HL-60/S4 (cell line): Measurements from ENCODE around the gene HRH1.
"Not testable (repeated sequence)": the region's sequence is repeated elsewhere in the genome, so short reads cannot be mapped to it uniquely, and the experiment has no call there.

ENCODE experiments used
- in situ Hi-C: fragments of 300-500 bp; cut with MboI; formaldehyde crosslinking; loops from 2 replicates; pipeline ENCODE4 v1.14.3; 2022; ENCODE audit warnings: low sequenced_read_pairs

Gene HRH1

DNA sequence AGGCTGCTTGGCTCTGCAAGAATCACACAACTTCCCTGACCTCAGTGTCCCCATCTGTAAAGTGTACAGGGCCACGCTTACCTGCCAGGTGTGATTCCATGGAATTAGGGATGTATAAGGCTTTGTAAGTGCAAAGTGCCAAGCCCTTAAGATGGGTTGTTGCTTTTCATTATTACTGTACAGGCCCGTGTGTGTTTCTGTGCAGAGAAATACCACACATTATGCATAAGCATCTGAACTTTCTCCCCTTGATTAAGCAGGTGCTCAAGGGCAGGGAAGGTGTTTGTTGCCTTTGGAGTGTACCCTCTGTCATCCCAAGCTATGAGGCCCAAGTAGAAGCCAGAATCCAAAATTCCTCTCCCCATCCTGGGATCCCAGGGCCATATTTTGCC lies 13.6 kb upstream of the HRH1 start:
- in situ Hi-C loops, result no loop called here

DNA sequence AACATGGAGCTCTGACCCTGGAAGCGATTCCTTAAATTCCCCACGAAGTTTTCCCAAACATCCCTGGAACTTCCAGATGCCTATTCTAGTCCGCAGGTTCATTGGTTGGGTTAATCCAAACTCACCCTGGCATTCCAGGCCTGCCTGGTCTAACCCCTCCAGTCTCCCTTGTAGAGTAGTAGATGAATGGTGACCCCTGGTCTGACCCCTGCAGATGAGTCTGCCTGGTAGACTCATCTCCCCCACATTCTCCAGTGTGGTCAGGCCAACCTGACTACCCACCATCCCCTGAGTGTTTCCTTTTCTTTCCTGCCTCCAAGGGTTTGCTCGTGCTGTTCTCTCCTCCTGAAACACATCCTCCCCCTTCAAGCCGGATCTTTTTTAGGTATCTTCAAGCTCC lies 10.8 kb upstream of the HRH1 start:
- in situ Hi-C loops, result no loop called here

DNA sequence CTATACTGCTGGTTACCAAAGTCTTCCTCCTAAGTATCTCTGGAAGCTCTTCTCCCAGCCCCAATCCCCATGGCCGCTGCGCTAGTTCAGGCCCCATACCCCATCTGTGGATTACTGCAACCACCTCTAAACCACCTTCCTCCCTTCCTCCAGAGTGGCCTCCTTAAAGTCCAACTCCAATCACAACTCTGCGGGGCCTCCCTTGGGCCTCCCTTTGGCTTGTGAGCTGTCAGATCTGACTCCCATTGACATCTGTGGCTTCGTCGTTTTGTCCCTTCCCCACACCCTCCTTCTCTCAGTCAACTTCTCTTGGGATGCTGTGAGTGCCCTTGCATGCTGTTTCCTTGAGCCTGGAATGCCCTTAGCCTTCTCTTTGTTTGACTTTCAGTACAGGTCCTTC lies 9.3 kb upstream of the HRH1 start:
- in situ Hi-C loops, result no loop called here

DNA sequence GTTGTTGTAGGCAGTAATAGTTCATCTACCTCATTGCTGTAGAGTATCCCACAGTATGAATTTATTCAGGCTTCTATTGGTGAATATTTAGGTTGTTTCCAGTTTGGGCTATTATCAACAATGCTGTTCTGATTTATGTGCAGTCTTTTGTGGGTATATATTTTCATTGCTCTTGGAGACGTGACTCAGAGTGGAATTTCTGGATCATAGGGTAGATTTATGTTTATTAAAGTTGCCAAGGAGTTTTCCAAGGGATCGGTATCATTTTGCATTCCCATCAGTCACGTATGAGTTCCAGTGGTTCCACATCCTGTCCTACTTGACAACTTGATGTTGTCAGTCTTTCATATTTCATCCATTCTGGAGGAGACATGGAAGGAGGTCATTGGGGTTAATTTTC lies 8.4 kb upstream of the HRH1 start:
- in situ Hi-C loops, result no loop called here

DNA sequence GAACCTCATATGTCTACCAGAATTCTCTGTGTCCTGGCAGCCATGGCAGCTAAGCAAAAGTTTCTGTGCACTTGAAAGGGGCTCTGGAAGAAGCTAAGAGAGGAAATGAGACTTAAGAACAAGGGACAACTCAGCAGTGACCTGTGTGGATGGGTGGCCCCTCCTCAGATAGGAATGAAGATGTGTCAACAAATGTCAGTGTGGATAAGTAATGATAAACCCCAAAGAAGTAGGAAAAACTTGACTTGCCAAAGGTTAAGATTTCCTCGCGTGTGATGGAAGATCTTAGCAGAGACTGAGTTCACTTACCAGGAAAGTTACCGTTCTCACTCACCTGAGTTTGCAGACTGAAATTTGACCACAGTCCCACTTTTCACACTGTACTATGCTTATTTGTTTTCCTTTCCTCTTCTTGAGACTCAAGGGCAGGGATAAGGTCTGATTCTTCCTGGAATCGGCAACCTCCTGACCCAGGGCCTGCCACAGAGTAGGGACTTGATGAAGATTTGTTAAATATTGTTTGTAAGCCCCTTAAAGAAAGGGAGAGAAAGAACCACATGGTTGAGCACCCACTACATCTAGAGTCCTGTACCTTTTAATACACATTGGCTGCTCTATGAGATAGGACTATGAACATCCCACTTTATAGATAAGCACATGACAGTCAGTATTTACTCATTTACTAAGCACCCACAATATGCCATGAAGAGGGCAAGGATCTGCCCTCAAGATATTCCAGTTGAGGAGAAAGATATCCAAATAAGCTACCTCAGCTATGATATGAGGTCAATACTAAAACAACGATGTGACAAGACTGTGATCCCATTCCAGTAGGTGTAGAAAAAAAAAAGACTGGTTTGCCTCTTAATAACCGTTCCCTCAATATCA lies 7.3 kb upstream of the HRH1 start:
- in situ Hi-C loops, result no loop called here

DNA sequence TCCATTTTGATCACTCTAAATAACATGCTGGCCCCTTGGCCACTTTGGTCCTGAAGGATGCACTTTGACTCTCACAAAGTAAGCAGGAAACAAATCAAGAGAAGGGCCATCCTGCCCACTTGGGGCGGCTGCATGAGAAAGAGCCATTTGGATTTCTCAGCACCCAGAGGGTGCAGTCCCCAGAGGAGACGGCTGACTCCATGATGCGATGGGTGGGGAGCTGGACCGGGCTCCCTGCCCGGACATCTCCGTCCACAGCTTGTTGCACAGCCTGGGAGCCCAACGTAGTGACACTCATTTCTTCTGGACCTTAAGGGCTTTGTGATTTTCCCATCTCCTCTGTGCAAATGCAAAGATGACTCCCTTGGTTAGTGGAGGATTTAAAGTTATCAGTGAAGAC lies 4.0 kb upstream of the HRH1 start:
- in situ Hi-C loops, result no loop called here

DNA sequence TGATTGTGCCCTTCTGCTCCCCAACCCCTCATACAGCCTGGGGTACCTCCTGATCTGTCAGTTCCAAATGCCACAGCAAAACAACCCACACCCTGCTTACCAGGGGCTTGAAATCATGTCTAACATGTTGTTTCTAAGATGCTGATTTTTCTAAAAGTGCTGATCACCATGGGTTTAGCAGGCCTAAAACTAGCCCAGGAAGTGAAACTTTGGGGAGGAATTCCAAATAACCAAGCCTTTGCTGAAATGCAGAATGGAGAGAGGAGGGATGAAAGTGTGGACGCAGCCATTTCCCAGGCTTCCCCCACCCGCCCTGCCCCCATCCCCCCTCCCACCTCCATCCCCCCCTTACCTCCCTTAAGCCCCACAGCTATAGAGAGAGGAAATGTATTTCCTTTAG lies 2.0 kb upstream of the HRH1 start:
- in situ Hi-C loops, result no loop called here

DNA sequence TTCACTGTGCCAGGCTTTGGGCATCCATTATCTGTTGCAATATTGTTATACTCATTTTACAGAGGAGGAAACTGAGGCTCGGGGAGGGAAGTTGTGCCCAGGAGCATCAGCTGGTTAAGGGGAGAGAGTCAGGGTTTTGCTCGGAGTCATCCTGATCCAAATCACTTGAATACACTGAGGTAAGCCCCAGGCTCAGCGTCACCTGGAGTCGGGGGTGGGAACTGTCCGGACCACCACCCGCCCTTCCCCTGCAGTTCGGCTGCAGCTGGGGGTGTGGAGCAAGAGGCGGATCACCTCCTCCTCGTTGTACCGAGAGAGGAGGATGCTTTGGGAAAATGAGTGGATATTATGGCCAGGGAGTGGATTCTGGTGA lies 646 bp downstream of the HRH1 start:
- in situ Hi-C loops, result no loop called here

DNA sequence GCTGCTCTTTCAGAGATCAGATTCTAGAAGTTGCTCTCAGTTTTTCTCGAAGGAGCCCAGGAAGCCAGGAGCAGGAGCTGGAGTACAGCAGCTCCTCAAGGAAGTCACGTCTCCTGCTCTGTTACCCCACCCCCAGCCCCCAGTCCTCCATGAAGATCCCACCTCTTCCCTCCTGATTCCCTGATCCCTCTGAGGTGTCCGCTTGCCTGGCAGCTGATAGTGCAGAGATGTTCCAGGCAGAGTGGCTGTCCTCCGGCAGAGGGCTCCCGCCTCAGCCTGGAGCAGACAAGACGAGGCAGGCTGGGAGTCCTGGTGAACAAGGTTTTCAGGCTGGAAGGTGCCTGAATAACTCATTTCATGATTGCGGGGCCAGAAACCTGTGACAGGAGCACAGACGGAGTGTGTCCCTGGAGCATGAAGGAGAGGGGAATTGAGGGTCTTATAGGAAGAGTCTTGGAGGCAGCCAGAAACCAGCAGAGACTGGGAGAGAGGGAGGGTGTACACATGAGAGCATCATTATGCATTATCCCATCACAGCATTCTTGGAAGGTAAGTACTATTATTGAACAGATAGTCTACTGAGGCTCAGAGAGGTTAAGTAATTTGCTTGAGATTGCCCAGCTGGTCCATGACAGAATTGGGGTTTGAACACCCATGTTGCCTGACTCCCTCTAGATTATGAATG lies 1.2 kb downstream of the HRH1 start:
- in situ Hi-C loops, result no loop called here

DNA sequence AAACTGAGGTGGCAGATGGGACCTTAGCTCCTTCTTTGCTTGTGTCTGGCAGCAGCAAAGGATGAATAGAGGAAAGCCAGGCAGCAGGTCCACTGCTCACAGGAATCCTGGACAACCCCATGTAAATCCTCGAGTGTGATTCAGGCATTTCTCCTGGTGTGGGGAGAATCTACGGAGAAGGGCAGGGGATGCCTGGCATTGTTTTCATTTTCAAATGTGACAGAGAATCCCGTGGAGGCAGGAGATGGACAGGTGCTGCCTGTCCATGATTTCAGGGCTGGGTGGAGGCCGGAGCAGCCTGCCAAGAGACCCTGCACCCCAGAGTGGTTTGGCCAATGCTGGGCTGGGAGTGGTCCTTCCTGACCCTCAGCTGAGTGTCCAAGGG lies 1.7 kb downstream of the HRH1 start:
- in situ Hi-C loops, result no loop called here

DNA sequence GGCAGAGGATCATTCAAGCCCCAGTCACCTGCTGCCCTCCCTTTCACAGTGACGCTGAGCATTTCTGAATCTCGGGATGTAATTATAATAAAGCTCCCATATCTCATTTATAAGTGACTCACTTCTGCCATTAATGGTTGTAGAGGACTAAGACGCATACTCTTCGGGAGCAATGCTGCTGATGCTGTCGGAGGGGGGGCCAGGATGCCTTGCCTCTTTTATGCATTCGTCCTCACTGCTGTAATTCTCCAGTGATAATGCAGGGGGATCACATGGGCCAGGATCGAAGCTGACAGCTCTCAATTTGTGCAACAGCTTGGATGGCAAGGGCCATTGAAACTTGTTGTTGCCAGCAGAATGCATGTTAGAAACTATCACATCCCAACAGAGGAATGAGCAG lies 3.1 kb downstream of the HRH1 start:
- in situ Hi-C loops, result no loop called here

DNA sequence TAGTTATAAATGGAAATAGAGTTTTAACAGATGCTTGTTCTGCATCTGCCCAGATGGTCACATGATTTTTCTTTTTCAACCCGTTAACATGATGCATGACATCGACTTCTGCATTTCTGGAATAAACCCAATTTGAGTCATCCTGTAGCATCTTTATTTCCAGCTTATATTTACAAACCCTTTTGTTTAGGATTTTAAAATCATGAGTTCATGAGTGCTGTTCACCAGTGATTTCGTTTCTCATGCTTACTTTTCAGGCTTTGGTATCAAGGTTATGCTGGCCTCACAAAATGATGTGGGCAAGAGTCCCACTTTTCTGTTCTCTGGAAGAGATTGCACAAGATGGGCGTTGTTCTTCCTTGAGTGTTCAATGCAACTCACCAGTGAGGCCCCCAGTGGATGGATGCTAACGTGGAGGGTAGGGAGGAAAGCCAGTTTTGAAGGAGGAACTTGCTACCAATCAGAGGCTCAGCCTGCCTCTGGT lies 5.2 kb downstream of the HRH1 start:
- in situ Hi-C loops, result no loop called here

DNA sequence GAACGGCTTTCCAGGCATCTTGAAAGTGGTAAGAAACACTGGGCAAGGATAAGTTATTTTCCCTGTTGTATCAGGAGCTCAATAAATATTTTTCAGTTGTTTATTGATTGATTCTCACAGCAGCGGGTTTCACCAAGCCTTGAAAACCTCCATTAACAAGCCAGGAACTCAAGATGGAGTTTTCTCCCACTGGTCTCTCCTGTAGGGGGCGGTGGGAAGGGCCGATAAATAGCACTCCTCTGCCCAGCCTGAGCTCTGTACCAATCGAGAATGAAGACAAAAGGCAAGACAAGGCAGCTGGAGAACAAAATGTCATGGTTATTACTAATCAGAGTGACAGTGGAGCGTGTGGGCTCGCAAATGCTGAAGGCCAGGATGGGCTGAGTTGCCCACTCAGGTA lies 7.4 kb downstream of the HRH1 start:
- in situ Hi-C loops, result no loop called here

DNA sequence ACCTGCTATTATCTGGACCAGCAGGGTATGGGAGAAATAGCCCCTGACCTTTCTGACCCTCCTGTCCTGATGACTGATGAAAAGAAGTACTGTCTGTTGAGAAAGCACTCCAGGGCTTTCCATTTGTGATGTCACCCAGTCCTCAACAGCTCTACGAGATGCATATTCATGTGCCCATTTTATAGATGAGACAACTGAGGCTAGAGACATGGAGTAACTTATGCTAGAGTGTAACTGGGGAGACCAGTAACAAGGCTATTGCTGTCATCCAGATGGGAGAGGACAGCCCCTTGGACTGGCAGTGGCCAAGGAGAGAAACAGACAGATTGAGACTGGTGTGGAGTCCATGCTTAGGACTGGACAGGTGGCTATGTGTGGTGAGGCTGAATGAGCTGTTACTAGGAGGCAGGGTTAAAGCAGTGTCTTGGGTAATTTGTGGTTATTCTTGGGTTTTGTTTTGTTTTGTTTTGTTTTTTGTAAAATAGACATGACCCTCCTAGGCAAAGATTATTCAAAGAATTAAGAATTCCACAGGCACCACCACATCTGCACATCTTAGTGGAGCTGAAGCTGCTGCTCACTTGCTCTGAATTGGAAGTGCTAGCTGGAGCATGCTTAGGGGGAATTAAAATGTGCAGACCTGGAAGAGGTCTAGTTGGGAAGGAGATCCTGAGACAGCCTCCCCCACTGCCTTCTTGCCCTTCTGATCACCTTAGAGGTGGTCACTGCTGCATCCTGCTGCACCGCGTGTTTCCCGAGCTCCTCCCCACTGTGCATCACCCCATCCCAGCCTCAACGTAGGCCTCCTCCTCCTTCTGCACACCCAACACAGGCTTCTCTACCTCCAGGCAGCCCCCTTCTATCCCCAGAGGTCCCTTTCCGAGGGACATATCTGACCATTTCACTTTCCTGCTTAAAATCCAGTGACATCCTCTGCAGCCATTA lies 8.4 kb downstream of the HRH1 start:
- in situ Hi-C loops, result no loop called here

DNA sequence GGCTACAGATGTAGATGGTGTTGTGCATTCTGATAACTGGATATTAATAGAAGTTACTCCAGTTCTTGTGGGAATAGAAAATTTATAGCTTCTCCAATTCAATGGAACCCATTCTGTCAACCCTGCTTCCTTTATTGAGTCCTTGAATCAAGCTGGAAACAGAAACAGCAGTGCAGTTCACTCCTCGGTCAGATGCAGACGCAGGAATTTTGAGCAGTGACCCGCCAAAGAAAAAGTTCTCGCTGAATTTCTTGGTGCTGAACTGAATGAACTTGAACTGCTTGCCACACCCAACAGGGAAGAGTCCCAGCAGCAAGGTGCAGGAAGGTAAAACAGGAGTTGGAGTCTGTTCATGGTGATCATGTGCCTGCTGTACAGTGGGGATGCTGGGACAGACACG lies 10.3 kb downstream of the HRH1 start:
- in situ Hi-C loops, result no loop called here

DNA sequence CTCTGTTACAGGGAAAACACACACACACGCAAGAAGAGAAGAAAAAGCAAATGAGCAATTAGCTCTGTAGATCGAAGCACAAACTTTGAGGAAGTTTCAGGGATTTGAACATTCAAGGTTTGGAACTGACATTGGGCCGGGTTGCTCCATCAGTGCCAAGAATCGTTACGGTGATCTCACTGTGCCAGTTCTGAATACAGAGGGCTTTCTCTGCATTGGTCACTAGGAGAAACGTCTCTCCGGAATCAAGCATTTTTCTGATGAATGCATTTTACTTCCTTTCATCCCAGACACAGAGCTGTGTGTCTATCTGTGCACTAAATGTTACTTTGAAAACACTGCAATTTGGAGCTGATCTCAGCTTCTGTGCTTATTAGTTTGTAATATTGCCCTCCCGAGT lies 11.2 kb downstream of the HRH1 start:
- in situ Hi-C loops, result no loop called here

DNA sequence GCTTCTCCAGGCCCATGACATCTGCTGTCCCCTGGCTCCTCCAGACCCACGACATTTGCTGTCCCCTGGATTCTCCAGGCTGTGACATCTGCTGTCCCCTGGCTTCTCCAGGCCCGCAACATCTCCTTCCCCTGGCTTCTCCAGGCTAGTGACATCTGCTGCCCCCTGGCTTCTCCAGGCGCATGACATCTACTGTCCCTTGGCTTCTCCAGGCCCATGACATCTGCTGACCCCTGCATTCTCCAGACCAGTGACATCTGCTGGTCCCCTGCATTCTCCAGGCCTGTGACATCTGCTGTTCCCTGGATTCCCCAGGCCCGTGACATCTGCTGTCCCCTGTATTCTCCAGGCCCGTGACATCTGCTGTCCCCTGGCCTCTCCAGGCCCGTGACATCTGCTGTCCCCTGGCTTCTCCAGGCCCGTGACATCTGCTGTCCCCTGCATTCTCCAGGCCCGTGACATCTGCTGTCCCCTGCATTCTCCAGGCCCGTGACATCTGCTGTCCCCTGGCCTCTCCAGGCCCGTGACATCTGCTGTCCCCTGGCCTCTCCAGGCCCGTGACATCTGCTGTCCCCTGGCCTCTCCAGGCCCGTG lies 12.6 kb downstream of the HRH1 start:
- in situ Hi-C loops, result not testable (repeated sequence)

DNA sequence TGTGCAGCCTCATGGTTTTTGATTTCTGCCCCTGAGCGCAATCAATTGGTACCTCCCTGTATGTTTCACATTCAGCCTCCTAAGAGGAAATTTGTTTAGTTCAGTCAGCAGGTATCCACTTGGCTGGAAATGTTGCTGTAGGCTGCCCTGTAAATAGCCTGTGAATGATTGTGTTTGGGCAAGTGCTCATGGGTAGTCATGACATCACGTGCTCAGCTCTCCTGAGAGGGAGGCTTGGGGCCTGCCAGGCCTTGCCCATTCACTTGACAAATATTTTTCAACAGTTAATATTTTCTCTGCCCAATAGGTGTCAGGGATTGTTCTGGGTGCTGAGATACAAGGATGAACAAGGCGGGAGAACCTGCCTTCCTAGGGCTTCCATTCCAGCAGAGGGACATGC lies 13.3 kb downstream of the HRH1 start:
- in situ Hi-C loops, result no loop called here

DNA sequence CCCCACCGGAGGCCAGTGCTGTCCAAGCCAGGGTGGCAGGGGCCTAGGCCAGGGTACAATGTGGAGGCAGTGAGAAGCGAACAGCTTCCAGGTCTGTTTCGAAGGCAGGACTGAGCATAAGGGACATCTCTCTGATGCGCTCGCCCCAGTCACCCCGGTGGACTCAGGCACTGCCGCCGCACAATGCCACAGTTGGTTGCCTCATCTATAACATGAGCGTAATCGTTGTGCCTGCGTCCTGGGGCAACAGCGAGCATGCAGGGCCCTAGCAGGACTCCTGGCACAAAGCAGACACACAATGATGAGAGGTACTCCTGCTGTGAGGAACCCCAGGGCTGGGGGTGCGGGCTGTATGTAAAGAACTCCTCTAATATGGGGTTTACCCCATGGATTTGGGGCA lies 14.1 kb downstream of the HRH1 start:
- in situ Hi-C loops, result no loop called here

DNA sequence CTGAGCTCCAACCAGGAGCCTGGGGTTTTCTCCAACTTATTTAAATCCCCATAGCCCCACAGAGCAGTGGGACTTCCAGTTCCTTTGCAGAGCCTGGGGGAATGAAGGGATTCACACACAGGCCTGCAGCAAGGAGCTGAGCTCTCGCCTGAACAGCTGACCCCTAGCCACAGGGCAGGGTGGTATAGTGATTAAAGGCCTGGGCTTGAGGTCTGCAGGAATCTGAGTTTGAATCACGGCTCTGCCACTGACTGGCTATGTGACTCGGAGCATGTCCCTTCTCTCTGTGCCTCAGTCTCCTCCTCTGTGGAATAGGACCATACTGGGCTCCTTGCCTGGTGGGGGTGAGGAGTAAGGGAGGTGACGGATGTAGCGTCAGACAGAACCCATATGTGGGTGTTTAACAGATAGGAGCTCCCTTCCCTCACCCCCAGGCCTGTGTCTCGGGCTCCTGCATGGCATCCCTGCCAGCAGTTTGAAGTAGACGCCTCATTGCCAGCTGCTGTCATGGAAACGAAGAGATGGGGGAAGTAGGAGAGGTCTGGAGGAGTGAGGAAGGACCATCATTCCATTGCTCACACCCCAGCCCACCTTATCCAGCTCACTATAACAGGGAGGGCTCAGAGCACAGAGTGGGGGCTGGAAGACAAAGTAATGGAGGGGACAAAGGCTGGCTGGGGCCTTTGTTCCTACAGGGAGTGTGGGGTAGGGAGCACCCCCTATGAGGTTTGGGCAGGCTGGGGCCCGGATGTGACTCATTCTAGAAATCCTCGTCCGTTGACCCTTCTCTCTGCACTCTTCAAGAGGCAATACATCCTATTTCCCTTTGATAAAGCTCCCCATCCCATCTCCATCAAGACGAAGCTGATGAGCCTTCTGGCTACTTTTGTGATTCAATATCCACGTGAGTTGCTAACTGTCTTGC lies 14.8 kb downstream of the HRH1 start:
- in situ Hi-C loops, result no loop called here
